Measurements from ENCODE around the gene SLC39A5.

DNA sequence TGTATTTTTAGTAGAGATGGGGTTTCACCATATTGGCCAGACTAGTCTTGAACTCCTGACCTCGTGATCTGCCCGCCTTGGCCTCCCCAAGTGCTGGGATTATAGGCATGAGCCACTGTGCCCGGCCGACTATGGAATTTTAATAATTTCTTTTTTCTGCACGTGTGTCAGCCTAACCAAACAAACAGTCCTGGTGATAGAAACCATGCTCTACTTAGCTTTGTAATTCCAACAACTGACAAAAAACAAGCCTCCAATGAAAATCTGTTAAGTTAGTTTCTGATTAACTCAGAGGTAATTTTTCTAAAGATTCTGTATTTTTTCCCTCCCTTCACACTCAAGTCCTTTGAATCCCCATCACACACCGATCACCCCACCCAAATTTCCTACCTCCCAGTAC lies 52.2 kb downstream of the SLC39A5 start:
- no peak for TF ChIP-seq EP300 (IDR thresholded peaks at IDR 0.05; ENCODE audit: low read depth in 2 of 2, low read length in 2 of 2)
- no peak for TF ChIP-seq EP300 (CRISPR knock-in tag; IDR thresholded peaks at IDR 0.05; ENCODE audit: borderline replicate concordance)
- TF ChIP-seq, protein P1, sequence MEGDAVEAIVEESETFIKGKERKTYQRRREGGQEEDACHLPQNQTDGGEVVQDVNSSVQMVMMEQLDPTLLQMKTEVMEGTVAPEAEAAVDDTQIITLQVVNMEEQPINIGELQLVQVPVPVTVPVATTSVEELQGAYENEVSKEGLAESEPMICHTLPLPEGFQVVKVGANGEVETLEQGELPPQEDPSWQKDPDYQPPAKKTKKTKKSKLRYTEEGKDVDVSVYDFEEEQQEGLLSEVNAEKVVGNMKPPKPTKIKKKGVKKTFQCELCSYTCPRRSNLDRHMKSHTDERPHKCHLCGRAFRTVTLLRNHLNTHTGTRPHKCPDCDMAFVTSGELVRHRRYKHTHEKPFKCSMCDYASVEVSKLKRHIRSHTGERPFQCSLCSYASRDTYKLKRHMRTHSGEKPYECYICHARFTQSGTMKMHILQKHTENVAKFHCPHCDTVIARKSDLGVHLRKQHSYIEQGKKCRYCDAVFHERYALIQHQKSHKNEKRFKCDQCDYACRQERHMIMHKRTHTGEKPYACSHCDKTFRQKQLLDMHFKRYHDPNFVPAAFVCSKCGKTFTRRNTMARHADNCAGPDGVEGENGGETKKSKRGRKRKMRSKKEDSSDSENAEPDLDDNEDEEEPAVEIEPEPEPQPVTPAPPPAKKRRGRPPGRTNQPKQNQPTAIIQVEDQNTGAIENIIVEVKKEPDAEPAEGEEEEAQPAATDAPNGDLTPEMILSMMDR (CRISPR knock-in tag; IDR thresholded peaks at IDR 0.05), result no peak

Data from HepG2 (cell line).